Measurements from ENCODE around the gene EPAS1. TPM values are rescaled to one million over a fixed set of nuclear protein-coding genes. Genes with fewer than 3 reads are reported as not detected.

The EPAS1 gene
- polyA plus RNA-seq, 1 of the 3 experiments (the other 2 are of a cell fraction), result 69.2 TPM

GRCh38 chr2:46421361-46421760 lies 124.2 kb downstream of the EPAS1 start:
- 28% methylated on average over 2 of the region's 2 CpGs for WGBS (ENCODE audit: low lambda C conversion rate)
- Histone ChIP-seq H3K27me3 (ENCODE audit: insufficient read depth) (no peaks in the 10 kb centered on the region), H3K36me3 (replicated peaks in 1 of 2; ENCODE audit: control insufficient read depth in 1 of 2, insufficient read depth in 2 of 2, low read length in 1 of 2) (no peaks in the 10 kb centered on the region), H3K4me3 (ENCODE audit: low read depth in 2 of 2, low read length in 1 of 2) (no peak overlapping the region), H3K79me2 (ENCODE audit: insufficient read depth) (no peaks in the 10 kb centered on the region), H3K9me2 (no peaks in the 10 kb centered on the region), H2AFZ (ENCODE audit: low read depth) (no peak overlapping the region), H3K27ac (ENCODE audit: low read depth in 2 of 2, low read length in 1 of 2) (no peak overlapping the region), H3K4me2 (no peak overlapping the region), H3F3A (replicated peaks; ENCODE audit: insufficient read depth) (no peaks in the 10 kb centered on the region), H4K20me1 (ENCODE audit: insufficient read depth) (no peaks in the 10 kb centered on the region), H3K4me1 (ENCODE audit: control insufficient read depth in 1 of 2, insufficient read depth in 2 of 2, low read depth in 1 of 2, low read length in 1 of 2) (no peaks in the 10 kb centered on the region), H3K9me3 (peaks cover 22% of the 10 kb centered on the region), H3K9ac (no peak overlapping the region)
- ChIA-PET CTCF (interaction anchor here (1.2 kb wide), 1 partner anchor 429 kb away, joined by 3 read pairs; no protein-coding TSS in a partner anchor), POLR2A (no interaction called here)
- no peak for DNase-seq
- TF ChIP-seq TCF12 (IDR thresholded peaks at IDR 0.05) (no peak), EP300 (IDR thresholded peaks at IDR 0.05; ENCODE audit: borderline replicate concordance in 1 of 2, low read depth in 1 of 2, low read length in 1 of 2) (no peak), CTCF (IDR thresholded peaks at IDR 0.05) (no peak), RXRA (IDR thresholded peaks at IDR 0.05; ENCODE audit: borderline replicate concordance, low read depth) (no peak), NFIC (IDR thresholded peaks at IDR 0.05; ENCODE audit: borderline replicate concordance) (no peak), TEAD4 (IDR thresholded peaks at IDR 0.05; ENCODE audit: borderline replicate concordance, insufficient read depth) (no peak), YY1 (IDR thresholded peaks at IDR 0.05; ENCODE audit: low read depth) (no peak), SMC3 (IDR thresholded peaks at IDR 0.05; ENCODE audit: low read depth, low read length) (no peak), SIN3A (IDR thresholded peaks at IDR 0.05; ENCODE audit: borderline replicate concordance, low read depth, low read length) (no peak), FOXJ3 (CRISPR knock-in tag; IDR thresholded peaks at IDR 0.05) (no peak), IRF3 (IDR thresholded peaks at IDR 0.05; ENCODE audit: low read depth, low read length) (no peak)
- TF ChIP-seq, protein P1, sequence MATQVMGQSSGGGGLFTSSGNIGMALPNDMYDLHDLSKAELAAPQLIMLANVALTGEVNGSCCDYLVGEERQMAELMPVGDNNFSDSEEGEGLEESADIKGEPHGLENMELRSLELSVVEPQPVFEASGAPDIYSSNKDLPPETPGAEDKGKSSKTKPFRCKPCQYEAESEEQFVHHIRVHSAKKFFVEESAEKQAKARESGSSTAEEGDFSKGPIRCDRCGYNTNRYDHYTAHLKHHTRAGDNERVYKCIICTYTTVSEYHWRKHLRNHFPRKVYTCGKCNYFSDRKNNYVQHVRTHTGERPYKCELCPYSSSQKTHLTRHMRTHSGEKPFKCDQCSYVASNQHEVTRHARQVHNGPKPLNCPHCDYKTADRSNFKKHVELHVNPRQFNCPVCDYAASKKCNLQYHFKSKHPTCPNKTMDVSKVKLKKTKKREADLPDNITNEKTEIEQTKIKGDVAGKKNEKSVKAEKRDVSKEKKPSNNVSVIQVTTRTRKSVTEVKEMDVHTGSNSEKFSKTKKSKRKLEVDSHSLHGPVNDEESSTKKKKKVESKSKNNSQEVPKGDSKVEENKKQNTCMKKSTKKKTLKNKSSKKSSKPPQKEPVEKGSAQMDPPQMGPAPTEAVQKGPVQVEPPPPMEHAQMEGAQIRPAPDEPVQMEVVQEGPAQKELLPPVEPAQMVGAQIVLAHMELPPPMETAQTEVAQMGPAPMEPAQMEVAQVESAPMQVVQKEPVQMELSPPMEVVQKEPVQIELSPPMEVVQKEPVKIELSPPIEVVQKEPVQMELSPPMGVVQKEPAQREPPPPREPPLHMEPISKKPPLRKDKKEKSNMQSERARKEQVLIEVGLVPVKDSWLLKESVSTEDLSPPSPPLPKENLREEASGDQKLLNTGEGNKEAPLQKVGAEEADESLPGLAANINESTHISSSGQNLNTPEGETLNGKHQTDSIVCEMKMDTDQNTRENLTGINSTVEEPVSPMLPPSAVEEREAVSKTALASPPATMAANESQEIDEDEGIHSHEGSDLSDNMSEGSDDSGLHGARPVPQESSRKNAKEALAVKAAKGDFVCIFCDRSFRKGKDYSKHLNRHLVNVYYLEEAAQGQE (IDR thresholded peaks at IDR 0.05; ENCODE audit: low read depth, low read length), result no peak
- TF ChIP-seq, protein P2, sequence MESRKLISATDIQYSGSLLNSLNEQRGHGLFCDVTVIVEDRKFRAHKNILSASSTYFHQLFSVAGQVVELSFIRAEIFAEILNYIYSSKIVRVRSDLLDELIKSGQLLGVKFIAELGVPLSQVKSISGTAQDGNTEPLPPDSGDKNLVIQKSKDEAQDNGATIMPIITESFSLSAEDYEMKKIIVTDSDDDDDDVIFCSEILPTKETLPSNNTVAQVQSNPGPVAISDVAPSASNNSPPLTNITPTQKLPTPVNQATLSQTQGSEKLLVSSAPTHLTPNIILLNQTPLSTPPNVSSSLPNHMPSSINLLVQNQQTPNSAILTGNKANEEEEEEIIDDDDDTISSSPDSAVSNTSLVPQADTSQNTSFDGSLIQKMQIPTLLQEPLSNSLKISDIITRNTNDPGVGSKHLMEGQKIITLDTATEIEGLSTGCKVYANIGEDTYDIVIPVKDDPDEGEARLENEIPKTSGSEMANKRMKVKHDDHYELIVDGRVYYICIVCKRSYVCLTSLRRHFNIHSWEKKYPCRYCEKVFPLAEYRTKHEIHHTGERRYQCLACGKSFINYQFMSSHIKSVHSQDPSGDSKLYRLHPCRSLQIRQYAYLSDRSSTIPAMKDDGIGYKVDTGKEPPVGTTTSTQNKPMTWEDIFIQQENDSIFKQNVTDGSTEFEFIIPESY (IDR thresholded peaks at IDR 0.05; ENCODE audit: borderline replicate concordance, low read depth), result no peak
